SK-N-SH (cell line): ENCODE results near the gene RPL35A. TPM values are rescaled to one million over a fixed set of nuclear protein-coding genes. Genes with fewer than 3 reads are reported as not detected.
A peak's percentile ranks its signal among the peaks of the same experiment; 100 is the strongest.

Experiments
- CTCF ChIA-PET: fragments of 300-600, 350-600 bp; formaldehyde crosslinking; extraction: SDS; loops from one replicate; lab custom pipeline; 2021; lab: Yijun Ruan, JAX
- POLR2A ChIA-PET: fragments of 350-600 bp; sonication (Branson Sonifier 250); formaldehyde crosslinking; extraction: SDS; loops from one replicate; lab custom pipeline; 2020; ENCODE audit warnings: antibody characterized with exemption, inconsistent platforms; lab: Yijun Ruan, JAX
- DNase-seq: peaks from one replicate; pipeline ENCODE4 v3.0.0; 2012
- H2AFZ ChIP-seq: fragments of 200-600 bp; sonication (generic); 2 replicates; pipeline ENCODE4 v1.8.1; 2016; ENCODE audit warnings: antibody characterized with exemption, mild to moderate bottlenecking, low read depth
- H3F3A ChIP-seq: fragments of 200-600 bp; sonication (generic); replicated peaks from 2 replicates; pipeline ENCODE3; 2016; ENCODE audit warnings: antibody characterized with exemption, mild to moderate bottlenecking; ENCODE audit not compliant: insufficient read depth
- H3K27ac ChIP-seq, 2 experiments: fragments of 200-500 bp in 1 of 2; fragments of 200-600 bp in 1 of 2; sonication (Bioruptor generic) in 1 of 2; sonication (generic), shearing (Covaris generic) in 1 of 2; 2 replicates each; pipeline versions ENCODE4 v1.5.1 to v1.6.1; 2014 to 2016; ENCODE audit warnings: low read depth in 2 of 2, inconsistent platforms in 1 of 2, low read length in 1 of 2, mild to moderate bottlenecking in 1 of 2, mixed read lengths in 1 of 2
- H3K27me3 ChIP-seq: fragments of 200-600 bp; sonication (generic), shearing (Covaris generic); 2 replicates; pipeline ENCODE4 v1.6.1; 2016; ENCODE audit warnings: mixed run types; ENCODE audit not compliant: insufficient read depth
- H3K36me3 ChIP-seq, 2 experiments: fragments of 200-500 bp in 1 of 2; fragments of 200-600 bp in 1 of 2; sonication (Bioruptor generic) in 1 of 2; sonication (generic) in 1 of 2; replicated peaks in 1 of 2; 2 replicates each; pipeline versions ENCODE3 to v1.5.1; 2014 to 2016; ENCODE audit warnings: low read length in 1 of 2, mild to moderate bottlenecking in 1 of 2; ENCODE audit not compliant: insufficient read depth in 2 of 2, control insufficient read depth in 1 of 2
- H3K4me1 ChIP-seq, 2 experiments: fragments of 200-500 bp in 1 of 2; fragments of 200-600 bp in 1 of 2; sonication (Bioruptor generic) in 1 of 2; sonication (generic), shearing (Covaris generic) in 1 of 2; 2 replicates each; pipeline versions ENCODE4 v1.5.1 to v1.6.1; 2014 to 2016; ENCODE audit warnings: low read depth in 1 of 2, low read length in 1 of 2, mixed run types in 1 of 2; ENCODE audit not compliant: insufficient read depth in 2 of 2, control insufficient read depth in 1 of 2
- H3K4me2 ChIP-seq: fragments of 200-600 bp; sonication (generic), shearing (Covaris generic); 2 replicates; pipeline ENCODE4 v1.6.1; 2017; ENCODE audit warnings: mixed run types
- H3K4me3 ChIP-seq, 2 experiments: fragments of 200-500 bp in 1 of 2; fragments of 200-600 bp in 1 of 2; sonication (Bioruptor generic) in 1 of 2; sonication (generic), shearing (Covaris generic) in 1 of 2; 2 replicates each; pipeline versions ENCODE4 v1.5.1 to v1.8.1; 2014 to 2016; ENCODE audit warnings: low read depth in 2 of 2, inconsistent platforms in 1 of 2, low read length in 1 of 2, mild to moderate bottlenecking in 1 of 2, mixed read lengths in 1 of 2, moderate library complexity in 1 of 2
- H3K79me2 ChIP-seq: fragments of 200-600 bp; sonication (generic); 2 replicates; pipeline ENCODE4 v1.8.1; 2017; ENCODE audit warnings: mild to moderate bottlenecking; ENCODE audit not compliant: insufficient read depth
- H3K9ac ChIP-seq: fragments of 200-600 bp; sonication (generic); 2 replicates; pipeline ENCODE4 v1.6.1; 2017; ENCODE audit warnings: mixed run types
- H3K9me2 ChIP-seq: fragments of 200-600 bp; sonication (generic); 2 replicates; pipeline ENCODE4 v1.6.1; 2017; ENCODE audit warnings: mixed run types
- H3K9me3 ChIP-seq: fragments of 200-600 bp; sonication (generic); 2 replicates; pipeline ENCODE4 v1.6.1; 2017; ENCODE audit warnings: mixed run types, mild to moderate bottlenecking, moderate library complexity
- H4K20me1 ChIP-seq: fragments of 200-600 bp; sonication (generic); 2 replicates; pipeline ENCODE4 v1.6.1; 2017; ENCODE audit warnings: mild to moderate bottlenecking, mixed run types; ENCODE audit not compliant: insufficient read depth
- CHD2 ChIP-seq: fragments of 150-350 bp; IDR thresholded peaks from 2 replicates; pipeline ENCODE4 v1.6.1; 2018; ENCODE audit warnings: low read length; ENCODE audit not compliant: partially characterized antibody
- ELF1 ChIP-seq: IDR thresholded peaks from 2 replicates; pipeline ENCODE4 v1.4.0; 2012
- GATA2 ChIP-seq: sonication (generic); formaldehyde crosslinking; IDR thresholded peaks from 2 replicates; pipeline ENCODE4 v1.5.0; 2020; ENCODE audit warnings: mild to moderate bottlenecking, missing genetic modification reagents
- IRF3 ChIP-seq: fragments of 150-350 bp; IDR thresholded peaks from 2 replicates; pipeline ENCODE4 v1.6.1; 2016; ENCODE audit warnings: mild to moderate bottlenecking, low read depth, low read length
- MAX ChIP-seq: IDR thresholded peaks from 2 replicates; pipeline ENCODE4 v1.4.0; 2012; ENCODE audit warnings: low read depth
- MXI1 ChIP-seq: IDR thresholded peaks from 2 replicates; pipeline ENCODE4 v1.6.1; 2012; ENCODE audit warnings: mild to moderate bottlenecking, low read depth, low read length, improper control_type of control experiment
- NFIC ChIP-seq: IDR thresholded peaks from 2 replicates; pipeline ENCODE4 v1.4.0; 2012; ENCODE audit warnings: borderline replicate concordance
- NRF1 ChIP-seq: IDR thresholded peaks from 2 replicates; pipeline ENCODE4 v1.6.1; 2012; ENCODE audit warnings: low read depth, mild to moderate bottlenecking, low read length
- PBX3 ChIP-seq: IDR thresholded peaks from 2 replicates; pipeline ENCODE4; 2012
- POLR2AphosphoS5 ChIP-seq: IDR thresholded peaks from 2 replicates; pipeline ENCODE4 v1.6.1; 2012; ENCODE audit warnings: low read depth, low read length
- RCOR1 ChIP-seq: fragments of 150-350 bp; IDR thresholded peaks from 2 replicates; pipeline ENCODE4 v1.6.1; 2017; ENCODE audit warnings: antibody characterized with exemption, low read length
- REST ChIP-seq: IDR thresholded peaks from 2 replicates; pipeline ENCODE4 v1.6.1; 2012; ENCODE audit warnings: mild to moderate bottlenecking, low read depth, low read length, moderate library complexity
- RFX5 ChIP-seq: IDR thresholded peaks from 2 replicates; pipeline ENCODE4 v1.6.1; 2012; ENCODE audit warnings: mild to moderate bottlenecking, improper control_type of control experiment, low read length
- RXRA ChIP-seq: IDR thresholded peaks from 2 replicates; pipeline ENCODE4 v1.4.0; 2012; ENCODE audit warnings: low read depth, mild to moderate bottlenecking, borderline replicate concordance
- SIN3A ChIP-seq: IDR thresholded peaks from 2 replicates; pipeline ENCODE4 v1.6.1; 2012; ENCODE audit warnings: low read depth, mild to moderate bottlenecking, low read length, moderate library complexity, borderline replicate concordance
- TAF1 ChIP-seq: IDR thresholded peaks from 2 replicates; pipeline ENCODE4 v1.6.1; 2012; ENCODE audit warnings: low read depth, mild to moderate bottlenecking, low read length, moderate library complexity, borderline replicate concordance
- TCF12 ChIP-seq: IDR thresholded peaks from 2 replicates; pipeline ENCODE4 v1.4.0; 2012
- TEAD4 ChIP-seq: IDR thresholded peaks from 2 replicates; pipeline ENCODE4 v1.4.0; 2012; ENCODE audit warnings: mild to moderate bottlenecking, borderline replicate concordance; ENCODE audit not compliant: insufficient read depth
- YY1 ChIP-seq: IDR thresholded peaks from 2 replicates; pipeline ENCODE4 v1.4.0; 2012; ENCODE audit warnings: low read depth, mild to moderate bottlenecking
- WGBS: methylation state at CpG from one replicate; pipeline ENCODE4 v1.1.6; 2017; ENCODE audit warnings: low lambda C conversion rate; 5-methylcytosine and 5-hydroxymethylcytosine counted together
- polyA plus RNA-seq, 3 experiments: library from polyadenylated mRNA; depleted of rRNA; stranded (reverse); fragments of >200 nt; gene quantifications; 2 replicates each; pipeline ENCODE4 v1.2.3, GENCODE V29; 2012
- TF ChIP-seq, protein P1 (sequence below): fragments of 150-350 bp; IDR thresholded peaks from 2 replicates; pipeline ENCODE4 v1.6.1; 2017; ENCODE audit warnings: antibody characterized with exemption, low read length, low read depth, borderline replicate concordance
- TF ChIP-seq, protein P2 (sequence below): IDR thresholded peaks from 2 replicates; pipeline ENCODE4 v1.4.0; 2012; ENCODE audit warnings: low read depth, borderline replicate concordance

RPL35A gene
- polyA plus RNA-seq, 1 of the 3 experiments (the other 2 are of a cell fraction): 875 TPM

GRCh38 chr3:197959891-197960693 is 10.1 kb downstream of the RPL35A start, which contains the start of gene LMLN:
TSS of gene LMLN (plus strand) at chr3:197960217. CDS start at chr3:197960246, 29 bp downstream.
- peak within 1 kb of the TSS; percentile 80 for H3K4me2 ChIP-seq
- TF ChIP-seq, protein P1, sequence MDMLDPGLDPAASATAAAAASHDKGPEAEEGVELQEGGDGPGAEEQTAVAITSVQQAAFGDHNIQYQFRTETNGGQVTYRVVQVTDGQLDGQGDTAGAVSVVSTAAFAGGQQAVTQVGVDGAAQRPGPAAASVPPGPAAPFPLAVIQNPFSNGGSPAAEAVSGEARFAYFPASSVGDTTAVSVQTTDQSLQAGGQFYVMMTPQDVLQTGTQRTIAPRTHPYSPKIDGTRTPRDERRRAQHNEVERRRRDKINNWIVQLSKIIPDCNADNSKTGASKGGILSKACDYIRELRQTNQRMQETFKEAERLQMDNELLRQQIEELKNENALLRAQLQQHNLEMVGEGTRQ: peak; percentile 92
- TF ChIP-seq YY1 (peak; percentile 93), TEAD4 (no peak), TAF1 (peak; percentile 75), NRF1 (peak; percentile 70), REST (peak; percentile 8; the same call in 1 of the 2 replicates), RXRA (no peak), SIN3A (peak; percentile 69), GATA2 (no peak), ELF1 (no peak), TCF12 (no peak), MAX (peak; percentile 95), RCOR1 (0 out of 2 replicates have a peak, but pooled peaks have one; percentile 11), NFIC (no peak), IRF3 (0 out of 2 replicates have a peak, but pooled peaks have one; percentile 28), MXI1 (peak; percentile 99), POLR2AphosphoS5 (peak; percentile 78), PBX3 (peak; percentile 59), CHD2 (no peak), RFX5 (no peak)
- TF ChIP-seq, protein P2, sequence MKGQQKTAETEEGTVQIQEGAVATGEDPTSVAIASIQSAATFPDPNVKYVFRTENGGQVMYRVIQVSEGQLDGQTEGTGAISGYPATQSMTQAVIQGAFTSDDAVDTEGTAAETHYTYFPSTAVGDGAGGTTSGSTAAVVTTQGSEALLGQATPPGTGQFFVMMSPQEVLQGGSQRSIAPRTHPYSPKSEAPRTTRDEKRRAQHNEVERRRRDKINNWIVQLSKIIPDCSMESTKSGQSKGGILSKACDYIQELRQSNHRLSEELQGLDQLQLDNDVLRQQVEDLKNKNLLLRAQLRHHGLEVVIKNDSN: peak; percentile 93
- ChIA-PET POLR2A (no interaction called here), CTCF (interaction anchor here (1.0 kb wide), 1 partner anchor 9 kb away, joined by 4 read pairs; no protein-coding TSS in a partner anchor)
- no peaks in the 10 kb centered on the region for H3K27me3 ChIP-seq
- WGBS: under 1% methylated on average over 23 of the region's 62 CpGs
- peak within 1 kb of the TSS; percentile 73 to 75 for H3K4me3 ChIP-seq
- H3K9me2 ChIP-seq: no peaks in the 10 kb centered on the region
- H3K9me3 ChIP-seq: no peaks in the 10 kb centered on the region
- peak within 1 kb of the TSS; percentile 50 to 76; a peak in 3 of 4 replicates for H3K27ac ChIP-seq
- peaks cover 31% of the 10 kb centered on the region for H3F3A ChIP-seq
- H3K4me1 ChIP-seq: peaks cover 7 to 8% of the 10 kb centered on the region in 2 experiments; a peak in 2 of 4 replicates
- H3K9ac ChIP-seq: peak within 1 kb of the TSS; percentile 70
- DNase-seq: peak; percentile 95
- peaks cover 12 to 19% of the 10 kb centered on the region in 2 experiments for H3K36me3 ChIP-seq
- peak within 1 kb of the TSS; percentile 85 for H2AFZ ChIP-seq
- no peaks in the 10 kb centered on the region for H3K79me2 ChIP-seq
- H4K20me1 ChIP-seq: peaks cover 3% of the 10 kb centered on the region
